Psoas muscle (tissue), 8 donors: ENCODE measurements around the gene RPGRIP1L. TPM values are rescaled to one million over a fixed set of nuclear protein-coding genes. Genes with fewer than 3 reads are reported as not detected.

Source experiments
- ATAC-seq, 4 donors: fragments of 200-7000 bp; cut with Tn5 transposase; one replicate each; pipeline ENCODE4 v1.9.1; 2020; ENCODE audit warnings: moderate library complexity in 3 of 4, mild to moderate bottlenecking in 2 of 4
- DNase-seq, 2 donors: peaks; one replicate each; pipeline ENCODE4 v3.0.0-alpha.2; 2020
- H3K27ac ChIP-seq: fragments of 200-600 bp; one replicate; pipeline ENCODE4 v1.8.0; 2022
- H3K27me3 ChIP-seq, 3 donors: fragments of 200-600 bp in 1 of 3; one replicate each; pipeline versions ENCODE4 v1.6.1 to v1.8.0; 2013 to 2022; ENCODE audit warnings: low read length in 2 of 3, mild to moderate bottlenecking in 2 of 3, moderate library complexity in 1 of 3; ENCODE audit not compliant: insufficient read depth in 3 of 3
- H3K36me3 ChIP-seq, 2 donors: fragments of 200-600 bp in 1 of 2; one replicate each; pipeline versions ENCODE4 v1.6.1 to v1.8.0; 2013 to 2022; ENCODE audit warnings: low read depth in 1 of 2, mild to moderate bottlenecking in 1 of 2, moderate library complexity in 1 of 2; ENCODE audit not compliant: insufficient read depth in 1 of 2
- H3K4me1 ChIP-seq: fragments of 200-600 bp; one replicate; pipeline ENCODE4 v1.8.0; 2022
- H3K4me3 ChIP-seq: fragments of 200-600 bp; one replicate; pipeline ENCODE4 v1.8.0; 2022; ENCODE audit warnings: mild to moderate bottlenecking
- H3K9me3 ChIP-seq: fragments of 200-600 bp; one replicate; pipeline ENCODE4 v1.8.0; 2022
- WGBS, 3 donors: extraction: QIAGEN DNeasy Blood & Tissue Kit; methylation state at CpG; one replicate each; pipeline versions ENCODE4 v1.1.6 to v1.1.7; 2013; 5-methylcytosine and 5-hydroxymethylcytosine counted together
- intact Hi-C, 2 donors: fragments of 100-400 bp; cut with DNase I; formaldehyde crosslinking; loops; one replicate each; pipeline versions ENCODE4 v1.11.0 to v1.14.2; 2022
- polyA plus RNA-seq, 3 donors: library from polyadenylated mRNA; stranded (reverse); fragments of 200-250 nt; gene quantifications; one replicate each; pipeline ENCODE4 v1.2.3, GENCODE V29; 2013
- total RNA-seq, 4 donors: library from RNA; stranded (reverse); fragmentation: NEBNext Ultra II Directional in 2 of 4; extraction: Animal tissue kit (Norgen Biotek cat#: 25700) in 2 of 4; gene quantifications; one replicate each; pipeline versions ENCODE4 v1.2.1 to v1.2.4, GENCODE V29; 2021 to 2023
- TF ChIP-seq, protein P1 (sequence below): fragments of 200-600 bp; IDR thresholded peaks from one replicate; pipeline ENCODE4 v1.8.0; 2022; ENCODE audit warnings: antibody characterized with exemption
- donor health status: healthy with polysubstance abuse.
- donor health status: DM: no; HTN: no; CAD: no; lungs with moderate emphysema.
- donor health status: Bipolar disorder and iron deficiency.
- donor health status: healthy.
- donor health status: DM: yes; HTN: yes; CAD: no.
- donor health status: DM: no; HTN: no; CAD: no.
- donor health status: DM: no; HTN: no; CAD: no.
- donor health status: DM: yes; HTN: yes; CAD: no.

Gene RPGRIP1L
- total and polyA plus RNA-seq, 7 donors: 0.81 to 2.6 (median 1.5) TPM

GRCh38 chr16:53664724-53665345, 38.8 kb downstream of the RPGRIP1L start:
- no peaks in the 10 kb centered on the region for H3K9me3 ChIP-seq
- no peaks in the 10 kb centered on the region for H3K36me3 ChIP-seq
- H3K4me1 ChIP-seq: no peaks in the 10 kb centered on the region
- WGBS, 3 donors: 63 to 69% (median 66%) methylated on average over 7 of the region's 7 CpGs
- H3K27me3 ChIP-seq: no peaks in the 10 kb centered on the region
- intact Hi-C loops: no loop called here
- no peak for DNase-seq
- ATAC-seq: no peak
- no peak overlapping the region for H3K27ac ChIP-seq
- TF ChIP-seq, protein P1, sequence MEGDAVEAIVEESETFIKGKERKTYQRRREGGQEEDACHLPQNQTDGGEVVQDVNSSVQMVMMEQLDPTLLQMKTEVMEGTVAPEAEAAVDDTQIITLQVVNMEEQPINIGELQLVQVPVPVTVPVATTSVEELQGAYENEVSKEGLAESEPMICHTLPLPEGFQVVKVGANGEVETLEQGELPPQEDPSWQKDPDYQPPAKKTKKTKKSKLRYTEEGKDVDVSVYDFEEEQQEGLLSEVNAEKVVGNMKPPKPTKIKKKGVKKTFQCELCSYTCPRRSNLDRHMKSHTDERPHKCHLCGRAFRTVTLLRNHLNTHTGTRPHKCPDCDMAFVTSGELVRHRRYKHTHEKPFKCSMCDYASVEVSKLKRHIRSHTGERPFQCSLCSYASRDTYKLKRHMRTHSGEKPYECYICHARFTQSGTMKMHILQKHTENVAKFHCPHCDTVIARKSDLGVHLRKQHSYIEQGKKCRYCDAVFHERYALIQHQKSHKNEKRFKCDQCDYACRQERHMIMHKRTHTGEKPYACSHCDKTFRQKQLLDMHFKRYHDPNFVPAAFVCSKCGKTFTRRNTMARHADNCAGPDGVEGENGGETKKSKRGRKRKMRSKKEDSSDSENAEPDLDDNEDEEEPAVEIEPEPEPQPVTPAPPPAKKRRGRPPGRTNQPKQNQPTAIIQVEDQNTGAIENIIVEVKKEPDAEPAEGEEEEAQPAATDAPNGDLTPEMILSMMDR: no peak
- no peak overlapping the region for H3K4me3 ChIP-seq

DNA sequence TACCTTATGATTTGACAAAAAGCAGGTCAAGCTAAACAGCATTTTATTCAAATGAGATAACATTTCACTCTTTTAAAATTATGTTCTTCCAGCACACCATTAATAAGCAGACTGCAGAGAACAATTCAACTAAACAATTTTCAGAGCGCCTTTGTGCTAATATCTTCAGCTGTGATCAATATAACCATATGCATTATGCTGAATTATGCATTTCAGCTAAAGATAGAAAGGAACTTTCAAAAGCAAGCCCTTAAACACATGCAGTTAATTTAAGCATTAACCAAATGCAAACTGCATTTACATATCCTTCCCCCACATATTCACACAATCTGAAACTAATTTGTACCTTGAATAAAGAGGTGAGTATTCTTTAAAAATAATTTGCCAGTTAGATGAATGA, 41.6 kb downstream of the RPGRIP1L start:
- ATAC-seq (no peak), DNase-seq (no peak)
- Histone ChIP-seq H3K4me1 (no peaks in the 10 kb centered on the region), H3K27me3 (no peaks in the 10 kb centered on the region), H3K9me3 (no peaks in the 10 kb centered on the region), H3K4me3 (no peak overlapping the region), H3K36me3 (no peaks in the 10 kb centered on the region), H3K27ac (no peak overlapping the region)
- TF ChIP-seq, protein P1: no peak
- intact Hi-C loops: no loop called here
- 97 to 100% (median 98%) methylated on average over 1 of the region's 1 CpG for WGBS, 3 donors

DNA sequence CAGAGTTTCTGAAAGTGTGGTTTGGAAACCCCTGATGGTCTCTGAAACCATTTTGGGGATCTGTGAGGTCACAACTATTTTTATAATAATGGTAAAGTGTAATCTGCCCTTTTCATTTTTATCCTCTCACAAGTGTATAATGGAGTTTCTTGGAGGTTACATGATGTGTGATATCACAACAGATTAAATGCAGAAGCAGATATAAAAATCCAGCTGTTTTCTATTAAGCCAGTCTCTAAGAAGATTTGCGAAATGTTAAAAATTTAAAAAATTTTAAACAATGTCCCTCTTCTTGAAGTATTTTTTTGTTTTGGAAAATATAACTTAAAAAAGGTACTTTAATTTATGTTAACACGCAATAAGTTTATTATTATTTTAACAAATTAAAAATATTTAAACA, 48.7 kb downstream of the RPGRIP1L start:
- TF ChIP-seq, protein P1: no peak
- H3K27ac ChIP-seq: no peak overlapping the region
- no peaks in the 10 kb centered on the region for H3K4me1 ChIP-seq
- intact Hi-C loops: no loop called here
- no peaks in the 10 kb centered on the region for H3K9me3 ChIP-seq
- ATAC-seq (no peak), DNase-seq (no peak)
- no peaks in the 10 kb centered on the region for H3K27me3 ChIP-seq
- peaks cover 0 to 28% of the 10 kb centered on the region in 2 donors for H3K36me3 ChIP-seq
- H3K4me3 ChIP-seq: no peak overlapping the region
- 93 to 99% (median 98%) methylated on average over 2 of the region's 2 CpGs for WGBS, 3 donors

DNA sequence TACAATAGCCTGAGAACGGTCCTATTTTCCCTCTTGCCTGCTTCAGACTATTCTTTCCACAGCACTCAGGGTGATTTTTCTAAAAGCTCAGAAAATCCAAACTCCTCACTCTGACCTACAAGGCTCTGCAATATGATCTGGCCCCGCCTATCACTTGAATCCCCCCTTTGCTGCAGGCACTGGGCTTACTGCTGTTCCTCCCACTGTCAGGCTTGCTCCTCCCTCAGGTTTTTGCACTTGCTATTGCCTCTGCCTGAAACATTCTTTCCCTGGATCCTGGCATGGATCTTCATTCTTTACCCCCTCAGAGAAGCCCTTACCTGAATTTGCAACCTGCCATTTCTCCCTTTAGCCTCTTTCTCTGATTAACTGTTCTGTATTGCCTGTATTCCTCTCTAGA, 52.3 kb downstream of the RPGRIP1L start:
- Histone ChIP-seq H3K4me1 (no peaks in the 10 kb centered on the region), H3K27ac (no peak overlapping the region), H3K36me3 (peaks cover 0 to 31% of the 10 kb centered on the region in 2 donors), H3K4me3 (no peak overlapping the region), H3K9me3 (no peaks in the 10 kb centered on the region), H3K27me3 (no peaks in the 10 kb centered on the region)
- ATAC-seq (no peak), DNase-seq (no peak)
- TF ChIP-seq, protein P1: no peak
- 64 to 84% (median 76%) methylated on average over 2 of the region's 2 CpGs for WGBS, 3 donors
- intact Hi-C loops: no loop called here

- no peak overlapping the region for H3K27ac ChIP-seq
- TF ChIP-seq, protein P1: no peak
- no peaks in the 10 kb centered on the region for H3K4me1 ChIP-seq
- peaks cover 6% of the 10 kb centered on the region for H3K9me3 ChIP-seq
- H3K4me3 ChIP-seq: no peak overlapping the region
- no peaks in the 10 kb centered on the region for H3K27me3 ChIP-seq
- ATAC-seq: no peak
- H3K36me3 ChIP-seq: peaks cover 0 to 3% of the 10 kb centered on the region in 2 donors
- WGBS, 3 donors: 94 to 95% (median 94%) methylated on average over 3 of the region's 3 CpGs
- intact Hi-C loops: no loop called here
- DNase-seq: no peak
These were observed 57.2 kb downstream of the RPGRIP1L start for GRCh38 chr16:53646506-53646905.
